Loucy (cell line): ENCODE measurements around the gene PITX2.

Experiments used
- H2AFZ ChIP-seq: fragments of 200-600 bp; sonication (generic); 2 replicates; pipeline ENCODE4 v1.6.0; 2016; ENCODE audit warnings: antibody characterized with exemption, mild to moderate bottlenecking, low read length, moderate library complexity
- H3F3A ChIP-seq: fragments of 200-600 bp; 2 replicates; pipeline ENCODE4 v1.6.0; 2016; ENCODE audit warnings: antibody characterized with exemption, low read depth, mild to moderate bottlenecking
- H3K27me3 ChIP-seq: fragments of 200-600 bp; sonication (generic); 2 replicates; pipeline ENCODE4 v1.6.1; 2014; ENCODE audit warnings: low read length, mild to moderate bottlenecking; ENCODE audit not compliant: insufficient read depth, poor library complexity, severe bottlenecking
- H3K36me3 ChIP-seq: fragments of 200-600 bp; sonication (generic); 2 replicates; pipeline ENCODE4 v1.6.1; 2016; ENCODE audit warnings: low read length; ENCODE audit not compliant: insufficient read depth
- H3K4me1 ChIP-seq: fragments of 200-600 bp; sonication (generic); 2 replicates; pipeline ENCODE4 v1.5.1; 2014; ENCODE audit warnings: low read length, mild to moderate bottlenecking; ENCODE audit not compliant: insufficient read depth, poor library complexity, severe bottlenecking
- H3K4me2 ChIP-seq: fragments of 200-600 bp; sonication (generic); 2 replicates; pipeline ENCODE4 v1.6.0; 2014; ENCODE audit warnings: antibody characterized with exemption, low read length, low read depth, mild to moderate bottlenecking; ENCODE audit not compliant: poor library complexity, severe bottlenecking
- H3K4me3 ChIP-seq: fragments of 200-600 bp; sonication (generic); 2 replicates; pipeline ENCODE4 v1.5.1; 2014; ENCODE audit warnings: low read length, mild to moderate bottlenecking, mixed read lengths; ENCODE audit not compliant: poor library complexity, severe bottlenecking
- H3K79me2 ChIP-seq: fragments of 200-600 bp; sonication (generic); 2 replicates; pipeline ENCODE4 v1.6.1; 2014; ENCODE audit warnings: low read length; ENCODE audit not compliant: insufficient read depth
- H3K9ac ChIP-seq: fragments of 200-600 bp; sonication (generic); 2 replicates; pipeline ENCODE4 v1.6.0; 2014; ENCODE audit warnings: mild to moderate bottlenecking, low read depth, low read length, moderate library complexity; ENCODE audit not compliant: poor library complexity, severe bottlenecking
- H3K9me2 ChIP-seq: fragments of 200-600 bp; sonication (generic); replicated peaks from 2 replicates; pipeline ENCODE4 v1.6.1; 2016; ENCODE audit warnings: low read depth, low read length, mixed read lengths
- H3K9me3 ChIP-seq: fragments of 200-600 bp; sonication (generic); 2 replicates; pipeline ENCODE4 v1.6.1; 2014; ENCODE audit warnings: mild to moderate bottlenecking, antibody characterized with exemption, low read length, low read depth; ENCODE audit not compliant: insufficient read depth
- H4K20me1 ChIP-seq: fragments of 200-600 bp; sonication (generic); 2 replicates; pipeline ENCODE4 v1.6.0; 2014; ENCODE audit warnings: antibody characterized with exemption, low read length, mild to moderate bottlenecking; ENCODE audit not compliant: insufficient read depth, poor library complexity, severe bottlenecking
- EZH2phosphoT487 ChIP-seq: fragments of 200-600 bp; IDR thresholded peaks from 2 replicates; pipeline ENCODE4 v1.6.1; 2018; ENCODE audit warnings: antibody characterized with exemption, mild to moderate bottlenecking, moderate library complexity, borderline replicate concordance
- TF ChIP-seq, protein P1 (sequence below): fragments of 200-600 bp; sonication (generic); conservative IDR thresholded peaks from 2 replicates; pipeline ENCODE4 v1.5.1; 2014; ENCODE audit warnings: mild to moderate bottlenecking, antibody characterized with exemption, low read length

Gene PITX2

DNA sequence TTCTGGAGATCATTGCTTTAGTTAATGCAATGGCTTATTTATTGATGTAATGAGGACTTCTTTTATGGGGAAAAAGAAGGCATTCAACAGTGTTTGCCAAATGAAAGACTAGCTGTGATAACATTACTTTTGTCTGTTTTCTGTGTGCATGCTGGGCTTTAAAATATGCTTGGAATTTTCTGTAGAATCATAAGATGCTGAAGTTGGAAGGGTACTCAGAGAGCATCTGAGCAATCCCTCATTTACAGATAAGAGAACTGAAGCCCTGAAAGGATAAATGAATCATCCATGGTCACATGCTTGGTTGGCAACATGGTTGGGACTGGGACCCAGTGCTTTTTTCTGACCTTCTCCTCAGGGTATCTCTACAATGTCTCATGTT lies 31.4 kb upstream of the PITX2 start:
- Histone ChIP-seq H3K4me2 (no peak overlapping the region), H3K27me3 (no peaks in the 10 kb centered on the region), H3K9me3 (no peaks in the 10 kb centered on the region), H3K4me3 (no peak overlapping the region), H3F3A (no peaks in the 10 kb centered on the region), H3K36me3 (no peaks in the 10 kb centered on the region), H4K20me1 (no peaks in the 10 kb centered on the region), H2AFZ (no peak overlapping the region), H3K9me2 (no peaks in the 10 kb centered on the region), H3K79me2 (no peaks in the 10 kb centered on the region), H3K9ac (no peak overlapping the region), H3K4me1 (no peaks in the 10 kb centered on the region)
- TF ChIP-seq EZH2phosphoT487 = no peak
- TF ChIP-seq, protein P1, sequence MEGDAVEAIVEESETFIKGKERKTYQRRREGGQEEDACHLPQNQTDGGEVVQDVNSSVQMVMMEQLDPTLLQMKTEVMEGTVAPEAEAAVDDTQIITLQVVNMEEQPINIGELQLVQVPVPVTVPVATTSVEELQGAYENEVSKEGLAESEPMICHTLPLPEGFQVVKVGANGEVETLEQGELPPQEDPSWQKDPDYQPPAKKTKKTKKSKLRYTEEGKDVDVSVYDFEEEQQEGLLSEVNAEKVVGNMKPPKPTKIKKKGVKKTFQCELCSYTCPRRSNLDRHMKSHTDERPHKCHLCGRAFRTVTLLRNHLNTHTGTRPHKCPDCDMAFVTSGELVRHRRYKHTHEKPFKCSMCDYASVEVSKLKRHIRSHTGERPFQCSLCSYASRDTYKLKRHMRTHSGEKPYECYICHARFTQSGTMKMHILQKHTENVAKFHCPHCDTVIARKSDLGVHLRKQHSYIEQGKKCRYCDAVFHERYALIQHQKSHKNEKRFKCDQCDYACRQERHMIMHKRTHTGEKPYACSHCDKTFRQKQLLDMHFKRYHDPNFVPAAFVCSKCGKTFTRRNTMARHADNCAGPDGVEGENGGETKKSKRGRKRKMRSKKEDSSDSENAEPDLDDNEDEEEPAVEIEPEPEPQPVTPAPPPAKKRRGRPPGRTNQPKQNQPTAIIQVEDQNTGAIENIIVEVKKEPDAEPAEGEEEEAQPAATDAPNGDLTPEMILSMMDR = no peak

- Histone ChIP-seq H3K9ac (no peak overlapping the region), H4K20me1 (no peaks in the 10 kb centered on the region), H3K79me2 (no peaks in the 10 kb centered on the region), H3K9me2 (no peaks in the 10 kb centered on the region), H3K36me3 (no peaks in the 10 kb centered on the region), H3K4me2 (no peak overlapping the region), H3F3A (no peaks in the 10 kb centered on the region), H3K9me3 (no peaks in the 10 kb centered on the region), H3K4me1 (no peaks in the 10 kb centered on the region), H2AFZ (no peak overlapping the region), H3K27me3 (no peaks in the 10 kb centered on the region), H3K4me3 (no peak overlapping the region)
- no peak for TF ChIP-seq EZH2phosphoT487
- TF ChIP-seq, protein P1 = no peak
Observed at GRCh38 chr4:110653321-110654253, 30.7 kb upstream of the PITX2 start.

DNA sequence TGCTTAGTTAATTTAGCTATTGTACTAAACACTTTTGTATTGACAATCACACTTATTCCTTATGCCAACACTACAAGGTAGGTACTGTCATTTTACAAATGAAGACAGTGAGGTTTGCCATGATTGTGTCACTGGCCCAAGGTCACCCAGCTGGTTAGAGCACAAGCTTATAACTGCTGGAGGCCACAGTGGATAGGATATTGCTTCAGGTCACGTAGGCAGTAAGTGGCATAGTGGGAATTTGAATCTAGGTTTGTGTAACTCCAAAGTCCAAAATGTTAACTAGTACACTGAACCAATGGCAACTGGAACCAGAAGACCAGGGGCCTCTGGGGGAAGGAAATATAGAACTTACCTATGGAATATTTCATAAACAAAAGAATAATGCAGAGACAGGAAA lies 21.1 kb upstream of the PITX2 start:
- TF ChIP-seq, protein P1 = no peak
- no peak for TF ChIP-seq EZH2phosphoT487
- Histone ChIP-seq H3K9ac (no peak overlapping the region), H3K4me3 (no peak overlapping the region), H3K36me3 (no peaks in the 10 kb centered on the region), H3K27me3 (peaks cover 6% of the 10 kb centered on the region), H4K20me1 (no peaks in the 10 kb centered on the region), H3F3A (no peaks in the 10 kb centered on the region), H3K79me2 (no peaks in the 10 kb centered on the region), H3K9me2 (no peaks in the 10 kb centered on the region), H3K9me3 (no peaks in the 10 kb centered on the region), H2AFZ (no peak overlapping the region), H3K4me1 (no peaks in the 10 kb centered on the region), H3K4me2 (no peak overlapping the region)
